Measurements from ENCODE around the gene FAM222A. TPM values are rescaled to one million over a fixed set of nuclear protein-coding genes. Genes with fewer than 3 reads are reported as not detected.

The FAM222A gene
- polyA plus RNA-seq, 1 donor from 2014 or later: 8.5 TPM

- H3K4me3 ChIP-seq (ENCODE audit: low read length): peak overlapping the region; percentile 52
- peak overlapping the region; percentile 74 for H3K27ac ChIP-seq (ENCODE audit: low read length)
- H4K20me1 ChIP-seq (ENCODE audit: insufficient read depth): no peaks in the 10 kb centered on the region
Measured at GRCh38 chr12:109741970-109742703, 28.5 kb downstream of the FAM222A start.

GRCh38 chr12:109743076-109743910 is 29.7 kb downstream of the FAM222A start:
- Histone ChIP-seq H3K9me2 (ENCODE audit: insufficient read depth, low read length) (no peaks in the 10 kb centered on the region), H3K79me2 (replicated peaks; ENCODE audit: insufficient read depth, low read length) (peaks cover 41% of the 10 kb centered on the region), H3K4me3 (ENCODE audit: low read length) (peak overlapping the region; percentile 52), H3K9me3 (ENCODE audit: low read length) (no peaks in the 10 kb centered on the region), H3F3A (ENCODE audit: insufficient read depth, low read length, poor library complexity, severe bottlenecking) (peaks cover 9% of the 10 kb centered on the region), H4K20me1 (ENCODE audit: insufficient read depth) (no peaks in the 10 kb centered on the region), H3K36me3 (ENCODE audit: insufficient read depth, low read length) (no peaks in the 10 kb centered on the region), H3K4me2 (ENCODE audit: low read length) (peak overlapping the region; percentile 31), H3K27me3 (ENCODE audit: insufficient read depth, low read depth, low read length) (no peaks in the 10 kb centered on the region), H3K27ac (ENCODE audit: low read length) (peak overlapping the region; percentile 74), H3K9ac (ENCODE audit: low read length) (peak overlapping the region; percentile 57), H2AFZ (ENCODE audit: low read depth, low read length) (no peak overlapping the region)
- TF ChIP-seq MXI1 (conservative IDR thresholded peaks at IDR 0.05; ENCODE audit: poor library complexity, severe bottlenecking) (no peak), SMC3 (conservative IDR thresholded peaks at IDR 0.05; ENCODE audit: poor library complexity) (no peak), RAD21 (conservative IDR thresholded peaks at IDR 0.05) (no peak), EZH2 (IDR thresholded peaks at IDR 0.05; ENCODE audit: borderline replicate concordance, insufficient read depth, low read length, poor library complexity, severe bottlenecking) (no peak), POLR2AphosphoS5 (IDR thresholded peaks at IDR 0.05) (no peak), CTCF (IDR thresholded peaks at IDR 0.05; ENCODE audit: poor library complexity, severe bottlenecking) (no peak), TAF1 (IDR thresholded peaks at IDR 0.05; ENCODE audit: low read depth) (no peak), REST (IDR thresholded peaks at IDR 0.05; ENCODE audit: borderline replicate concordance) (no peak), EP300 (conservative IDR thresholded peaks at IDR 0.05; ENCODE audit: poor library complexity, severe bottlenecking) (no peak)

More at GRCh38 chr12:109741970-109742703, 28.5 kb downstream of the FAM222A start:
- no peak overlapping the region for H2AFZ ChIP-seq (ENCODE audit: low read depth, low read length)
- peak overlapping the region; percentile 31 for H3K4me2 ChIP-seq (ENCODE audit: low read length)
- no peaks in the 10 kb centered on the region for H3K9me3 ChIP-seq (ENCODE audit: low read length)
- H3F3A ChIP-seq (ENCODE audit: insufficient read depth, low read length, poor library complexity, severe bottlenecking): peaks cover 11% of the 10 kb centered on the region
- no peaks in the 10 kb centered on the region for H3K9me2 ChIP-seq (ENCODE audit: insufficient read depth, low read length)
- TF ChIP-seq REST (IDR thresholded peaks at IDR 0.05; ENCODE audit: borderline replicate concordance): no peak
- TF ChIP-seq TAF1 (IDR thresholded peaks at IDR 0.05; ENCODE audit: low read depth): no peak
- peak; percentile 11 for TF ChIP-seq MXI1 (conservative IDR thresholded peaks at IDR 0.05; ENCODE audit: poor library complexity, severe bottlenecking)
- peak overlapping the region; percentile 57 for H3K9ac ChIP-seq (ENCODE audit: low read length)
- no peaks in the 10 kb centered on the region for H3K27me3 ChIP-seq (ENCODE audit: insufficient read depth, low read depth, low read length)
- H3K36me3 ChIP-seq (ENCODE audit: insufficient read depth, low read length): no peaks in the 10 kb centered on the region
- peaks cover 42% of the 10 kb centered on the region for H3K79me2 ChIP-seq (replicated peaks; ENCODE audit: insufficient read depth, low read length)

Data from neural cell (in vitro differentiated cells).